ENCODE results near the gene RFFL. TPM values are rescaled to one million over a fixed set of nuclear protein-coding genes. Genes with fewer than 3 reads are reported as not detected.

Gene RFFL
- polyA plus RNA-seq, 1 experiment = 10.6 TPM

GRCh38 chr17:34988644-34989043 lies 74.9 kb downstream of the RFFL start:
- TF ChIP-seq, protein P1, sequence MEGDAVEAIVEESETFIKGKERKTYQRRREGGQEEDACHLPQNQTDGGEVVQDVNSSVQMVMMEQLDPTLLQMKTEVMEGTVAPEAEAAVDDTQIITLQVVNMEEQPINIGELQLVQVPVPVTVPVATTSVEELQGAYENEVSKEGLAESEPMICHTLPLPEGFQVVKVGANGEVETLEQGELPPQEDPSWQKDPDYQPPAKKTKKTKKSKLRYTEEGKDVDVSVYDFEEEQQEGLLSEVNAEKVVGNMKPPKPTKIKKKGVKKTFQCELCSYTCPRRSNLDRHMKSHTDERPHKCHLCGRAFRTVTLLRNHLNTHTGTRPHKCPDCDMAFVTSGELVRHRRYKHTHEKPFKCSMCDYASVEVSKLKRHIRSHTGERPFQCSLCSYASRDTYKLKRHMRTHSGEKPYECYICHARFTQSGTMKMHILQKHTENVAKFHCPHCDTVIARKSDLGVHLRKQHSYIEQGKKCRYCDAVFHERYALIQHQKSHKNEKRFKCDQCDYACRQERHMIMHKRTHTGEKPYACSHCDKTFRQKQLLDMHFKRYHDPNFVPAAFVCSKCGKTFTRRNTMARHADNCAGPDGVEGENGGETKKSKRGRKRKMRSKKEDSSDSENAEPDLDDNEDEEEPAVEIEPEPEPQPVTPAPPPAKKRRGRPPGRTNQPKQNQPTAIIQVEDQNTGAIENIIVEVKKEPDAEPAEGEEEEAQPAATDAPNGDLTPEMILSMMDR (IDR thresholded peaks at IDR 0.05; ENCODE audit: insufficient read depth, low read depth, low read length) = no peak
- Histone ChIP-seq H3K36me3 (ENCODE audit: control insufficient read depth, insufficient read depth, low read length) (peaks cover 3% of the 10 kb centered on the region; the same call in 1 of the 2 replicates), H3K27me3 (ENCODE audit: control insufficient read depth, insufficient read depth, low read length) (no peaks in the 10 kb centered on the region), H3K4me3 (ENCODE audit: low read depth, low read length) (no peak overlapping the region)
- DNase-seq (ENCODE audit: low read depth) = no peak
- CTCF ChIA-PET = interaction anchor here (0.6 to 1.4 kb wide), 4 partner anchors 101 to 569 kb away, joined by 3 to 4 read pairs (median 3); no protein-coding TSS in a partner anchor
- POLR2A ChIA-PET = no interaction called here

- DNase-seq (ENCODE audit: low read depth) = no peak
- peaks cover 3% of the 10 kb centered on the region; the same call in 1 of the 2 replicates for H3K36me3 ChIP-seq (ENCODE audit: control insufficient read depth, insufficient read depth, low read length)
- H3K4me3 ChIP-seq (ENCODE audit: low read depth, low read length) = no peak overlapping the region
- TF ChIP-seq, protein P1 (IDR thresholded peaks at IDR 0.05; ENCODE audit: insufficient read depth, low read depth, low read length) = no peak
- ChIA-PET CTCF (no interaction called here), POLR2A (no interaction called here)
- H3K27me3 ChIP-seq (ENCODE audit: control insufficient read depth, insufficient read depth, low read length) = no peaks in the 10 kb centered on the region
Measured at GRCh38 chr17:34987232-34987631, 76.3 kb downstream of the RFFL start.

GRCh38 chr17:34981538-34982241 lies 81.8 kb downstream of the RFFL start:
- Histone ChIP-seq H3K27me3 (ENCODE audit: control insufficient read depth, insufficient read depth, low read length) (no peaks in the 10 kb centered on the region), H3K4me3 (ENCODE audit: low read depth, low read length) (peak overlapping the region; percentile 79), H3K36me3 (ENCODE audit: control insufficient read depth, insufficient read depth, low read length) (no peaks in the 10 kb centered on the region)
- ChIA-PET POLR2A (interaction anchor here (1.1 kb wide), 1 partner anchor 20 kb away, joined by 3 read pairs; the partner anchor contains the start of genes CCT6B and ZNF830), CTCF (interaction anchor here (0.7 to 2.7 kb wide), 10 partner anchors 9 to 160 kb away, joined by 3 to 11 read pairs (median 4); partner anchors contain the start of genes NLE1 and RAD51D)
- TF ChIP-seq, protein P1 (IDR thresholded peaks at IDR 0.05; ENCODE audit: insufficient read depth, low read depth, low read length) = no peak
- DNase-seq (ENCODE audit: low read depth) = no peak

DNA sequence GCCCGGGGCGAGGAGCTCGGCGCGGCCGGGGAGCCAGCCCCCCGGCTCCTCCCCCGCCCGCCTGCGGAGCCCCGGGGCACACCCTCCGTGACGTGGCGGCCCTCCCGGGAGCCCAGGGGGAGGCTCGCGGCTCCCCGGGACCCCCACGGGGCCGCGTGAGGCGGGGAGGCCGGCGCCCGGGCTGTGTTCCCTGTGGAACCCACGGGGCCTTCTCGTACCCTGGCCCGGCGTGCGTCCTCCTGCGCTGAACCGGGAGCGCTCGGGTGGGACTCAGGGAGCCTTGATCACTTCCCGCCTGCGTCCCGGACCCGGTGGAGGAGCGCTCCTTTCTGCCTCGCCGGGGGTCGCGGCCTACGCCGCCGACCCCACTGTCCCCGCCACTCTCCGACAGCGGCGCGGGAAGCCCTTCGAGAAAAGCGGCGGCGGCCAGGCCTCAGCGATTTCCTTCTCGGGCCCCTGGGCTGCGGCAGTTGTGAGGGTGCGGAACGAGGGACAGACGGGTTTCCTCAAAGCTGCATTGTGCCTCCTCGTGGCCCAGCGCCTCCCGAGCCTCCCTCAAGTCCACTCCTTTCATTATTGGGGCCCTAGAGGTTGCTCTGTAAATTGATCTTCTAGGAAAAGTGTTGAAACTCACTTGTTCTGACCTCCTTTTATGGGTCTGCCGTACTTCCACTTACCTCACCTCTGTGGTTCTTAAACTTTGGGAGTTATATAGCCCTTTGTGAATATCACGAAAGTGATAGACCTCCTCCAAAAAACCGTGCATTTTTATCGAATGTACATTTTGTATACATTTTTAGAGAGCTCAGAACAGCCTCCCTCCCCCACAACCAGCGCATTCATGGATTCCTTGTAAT lies 82.6 kb downstream of the RFFL start:
- no peak for DNase-seq (ENCODE audit: low read depth)
- Histone ChIP-seq H3K36me3 (ENCODE audit: control insufficient read depth, insufficient read depth, low read length) (no peaks in the 10 kb centered on the region), H3K27me3 (ENCODE audit: control insufficient read depth, insufficient read depth, low read length) (no peaks in the 10 kb centered on the region), H3K4me3 (ENCODE audit: low read depth, low read length) (peak overlapping the region; percentile 79)
- TF ChIP-seq, protein P1 (IDR thresholded peaks at IDR 0.05; ENCODE audit: insufficient read depth, low read depth, low read length) = peak; percentile 53
- ChIA-PET POLR2A (interaction anchor here (0.7 to 1.1 kb wide), 2 partner anchors 19 to 596 kb away, joined by 3 to 4 read pairs; partner anchors contain the start of genes CCT6B and ZNF830), CTCF (interaction anchor here (0.7 to 2.7 kb wide), 12 partner anchors 10 to 561 kb away, joined by 3 to 11 read pairs (median 3); partner anchors contain the start of genes NLE1 and RAD51D)

DNA sequence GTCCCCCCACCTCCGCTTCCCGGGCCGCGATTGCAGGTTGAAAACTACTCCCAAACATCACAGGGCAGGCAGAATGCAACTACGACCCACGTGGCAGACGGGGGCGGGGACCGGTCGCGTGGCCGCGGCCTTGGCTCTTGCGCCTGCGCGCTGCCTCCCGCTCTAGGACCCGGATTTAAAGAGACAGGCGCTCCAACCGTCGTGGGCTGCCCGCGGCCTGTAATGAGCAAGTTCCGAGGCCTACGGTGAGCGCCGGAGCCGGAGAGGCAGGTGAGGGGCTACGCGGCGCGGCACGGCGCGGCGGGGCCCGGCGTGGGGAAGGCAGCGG lies 83.2 kb downstream of the RFFL start, which contains the start of gene LIG3:
TSS of gene LIG3 (plus strand) at position 160 of the 328 bp plus-strand sequence. CDS start 2,494 bp downstream, outside the sequence.
- TF ChIP-seq, protein P1 (IDR thresholded peaks at IDR 0.05; ENCODE audit: insufficient read depth, low read depth, low read length) = no peak
- peak; percentile 59 for DNase-seq (ENCODE audit: low read depth)
- Histone ChIP-seq H3K27me3 (ENCODE audit: control insufficient read depth, insufficient read depth, low read length) (no peaks in the 10 kb centered on the region), H3K36me3 (ENCODE audit: control insufficient read depth, insufficient read depth, low read length) (no peaks in the 10 kb centered on the region), H3K4me3 (ENCODE audit: low read depth, low read length) (peak within 1 kb of the TSS; percentile 79)
- ChIA-PET POLR2A (interaction anchor here (0.7 to 1.1 kb wide), 2 partner anchors 19 to 597 kb away, joined by 3 to 4 read pairs; partner anchors contain the start of genes CCT6B and ZNF830), CTCF (interaction anchor here (0.7 to 2.7 kb wide), 6 partner anchors 39 to 560 kb away, joined by 3 to 11 read pairs (median 4); partner anchors contain the start of genes NLE1 and RAD51D)

Measured in BJ (cell line).